Measurements from ENCODE around the gene CCDC200. TPM values are rescaled to one million over a fixed set of nuclear protein-coding genes. Genes with fewer than 3 reads are reported as not detected.
A peak's percentile ranks its signal among the peaks of the same experiment; 100 is the strongest.

CCDC200 gene
- total and polyA plus RNA-seq, 2 of the 13 experiments (the other 11 are each of a cell fraction or from before 2014, with no cell fraction given): not detected

GRCh38 chr17:43216762-43217613 is 11.4 kb downstream of the CCDC200 start (continued):
- TF ChIP-seq TERF1 (CRISPR knock-in tag; IDR thresholded peaks at IDR 0.05) (no peak), ZSCAN29 (CRISPR knock-in tag; conservative IDR thresholded peaks at IDR 0.05) (peak; percentile 92; the same call in 1 of the 2 replicates), NCOA5 (CRISPR knock-in tag; IDR thresholded peaks at IDR 0.05) (no peak), KMT2A (CRISPR knock-in tag; IDR thresholded peaks at IDR 0.05) (peak; percentile 34; the same call in 1 of the 2 replicates), SOX6 (IDR thresholded peaks at IDR 0.05) (no peak), SOX6 (CRISPR knock-in tag; IDR thresholded peaks at IDR 0.05) (peak; percentile 92), ZSCAN31 (CRISPR knock-in tag; IDR thresholded peaks at IDR 0.05; ENCODE audit: low read depth) (peak; percentile 79), FUBP1 (CRISPR knock-in tag; IDR thresholded peaks at IDR 0.05; ENCODE audit: borderline replicate concordance) (no peak), BRCA1 (CRISPR knock-in tag; IDR thresholded peaks at IDR 0.05) (0 out of 2 replicates have a peak, but pooled peaks have one; percentile 14), ZNF142 (CRISPR knock-in tag; IDR thresholded peaks at IDR 0.05) (no peak), TBP (CRISPR knock-in tag; IDR thresholded peaks at IDR 0.05) (no peak), ZNF660 (CRISPR knock-in tag; IDR thresholded peaks at IDR 0.05; ENCODE audit: borderline replicate concordance, low read depth) (no peak), SRF (IDR thresholded peaks at IDR 0.05; ENCODE audit: low read depth, low read length) (peak; percentile 25; the same call in 1 of the 2 replicates), GRHL1 (CRISPR knock-in tag; conservative IDR thresholded peaks at IDR 0.05) (no peak), ZBTB25 (CRISPR knock-in tag; IDR thresholded peaks at IDR 0.05) (peak; percentile 37), ARNT2 (CRISPR knock-in tag; IDR thresholded peaks at IDR 0.05; ENCODE audit: low read depth) (peak; percentile 25; the same call in 1 of the 2 replicates)

Data from HepG2 (cell line).